ENCODE results near the gene PRMT2. TPM values are rescaled to one million over a fixed set of nuclear protein-coding genes. Genes with fewer than 3 reads are reported as not detected.

The PRMT2 gene
- polyA plus RNA-seq, 4 donors = 55.7 to 77.0 (median 70.6) TPM

DNA sequence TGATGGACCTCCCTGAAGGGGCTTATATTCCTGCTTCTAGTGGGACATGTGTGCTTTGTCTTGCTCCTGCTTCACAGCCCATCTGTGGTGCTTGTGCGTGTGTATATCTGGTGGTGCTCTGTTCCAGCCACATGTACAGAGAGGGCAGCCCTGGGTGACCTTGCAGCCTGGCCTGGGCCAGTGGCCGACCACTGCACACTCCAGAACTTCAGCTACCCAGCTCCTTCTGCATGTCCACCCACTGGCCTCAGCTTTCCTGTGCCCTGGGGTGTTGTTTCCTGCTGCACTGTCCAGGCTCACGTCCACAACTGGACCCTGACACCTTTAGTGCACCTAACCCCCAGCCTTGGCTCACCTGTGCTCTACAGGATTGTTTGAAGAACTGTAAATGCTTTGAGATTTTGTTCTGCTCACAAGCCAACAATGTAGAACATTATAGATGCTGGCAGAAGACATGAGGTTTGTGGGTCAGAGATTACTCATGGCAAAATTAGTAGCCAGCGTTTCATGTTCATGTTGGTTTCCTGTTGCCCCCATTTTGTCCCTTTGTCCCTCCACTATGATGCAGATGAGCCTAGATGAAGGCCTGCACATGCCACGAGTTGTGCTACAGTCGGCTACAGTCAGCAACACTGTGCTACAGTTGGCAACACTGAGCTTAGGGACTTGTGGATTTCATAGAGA is 25.3 kb upstream of the PRMT2 start:
- 73 to 82% (median 80%) methylated on average over 6 of the region's 6 CpGs for WGBS, 3 donors
- DNase-seq = no peak
- no peak overlapping the region for H3K4me3 ChIP-seq (ENCODE audit: low read depth in 1 of 3, low read length in 3 of 3)
- H3K27ac ChIP-seq (ENCODE audit: low read depth in 1 of 3, low read length in 2 of 3) = no peak overlapping the region
- FAIRE-seq = no peak
- peaks cover 0 to 8% of the 10 kb centered on the region in 2 donors for H3K9me3 ChIP-seq (ENCODE audit: control insufficient read depth in 2 of 2, insufficient read depth in 1 of 2, low read depth in 1 of 2, low read length in 1 of 2)
- no peaks in the 10 kb centered on the region for H3K27me3 ChIP-seq (ENCODE audit: control insufficient read depth in 3 of 3, insufficient read depth in 3 of 3, low read length in 3 of 3)
- no peaks in the 10 kb centered on the region for H3K4me1 ChIP-seq (ENCODE audit: control insufficient read depth in 3 of 3, insufficient read depth in 2 of 3, low read depth in 1 of 3, low read length in 2 of 3)
- no peaks in the 10 kb centered on the region for H3K36me3 ChIP-seq (ENCODE audit: control insufficient read depth in 3 of 3, insufficient read depth in 2 of 3, low read depth in 1 of 3, low read length in 3 of 3)

DNA sequence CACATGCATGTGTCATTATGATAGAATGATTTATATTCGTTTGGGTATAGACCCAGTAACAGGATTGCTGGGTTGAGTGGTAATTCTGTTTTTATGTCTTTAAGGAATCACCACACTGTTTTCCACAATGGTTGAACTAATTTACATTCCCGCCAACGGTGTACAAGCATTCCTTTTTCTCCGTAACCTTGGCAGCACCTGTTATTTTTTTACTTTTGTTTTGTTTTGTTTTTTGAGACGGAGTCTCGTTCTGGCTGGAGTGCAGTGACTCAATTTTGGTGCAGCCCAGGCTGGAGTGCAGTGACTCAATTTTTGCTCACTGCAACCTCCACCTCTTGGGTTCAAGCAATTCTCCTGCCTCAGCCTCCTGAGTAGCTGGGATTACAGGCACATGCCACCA is 22.1 kb upstream of the PRMT2 start:
- no peaks in the 10 kb centered on the region for H3K4me1 ChIP-seq (ENCODE audit: control insufficient read depth in 3 of 3, insufficient read depth in 2 of 3, low read depth in 1 of 3, low read length in 2 of 3)
- no peaks in the 10 kb centered on the region for H3K27me3 ChIP-seq (ENCODE audit: control insufficient read depth in 3 of 3, insufficient read depth in 3 of 3, low read length in 3 of 3)
- no peak for DNase-seq
- no peak overlapping the region for H3K4me3 ChIP-seq (ENCODE audit: low read depth in 1 of 3, low read length in 3 of 3)
- H3K27ac ChIP-seq (ENCODE audit: low read depth in 1 of 3, low read length in 2 of 3) = no peak overlapping the region
- peaks cover 0 to 8% of the 10 kb centered on the region in 2 donors for H3K9me3 ChIP-seq (ENCODE audit: control insufficient read depth in 2 of 2, insufficient read depth in 1 of 2, low read depth in 1 of 2, low read length in 1 of 2)
- no peaks in the 10 kb centered on the region for H3K36me3 ChIP-seq (ENCODE audit: control insufficient read depth in 3 of 3, insufficient read depth in 2 of 3, low read depth in 1 of 3, low read length in 3 of 3)
- WGBS, 3 donors = 78 to 89% (median 88%) methylated on average over 6 of the region's 6 CpGs
- FAIRE-seq = no peak

- DNase-seq (no peak), FAIRE-seq (no peak)
- no peak overlapping the region for H3K27ac ChIP-seq (ENCODE audit: low read depth in 1 of 3, low read length in 2 of 3)
- 86 to 96% (median 95%) methylated on average over 2 of the region's 2 CpGs for WGBS, 3 donors
- no peaks in the 10 kb centered on the region for H3K9me3 ChIP-seq (ENCODE audit: control insufficient read depth in 2 of 2, insufficient read depth in 1 of 2, low read depth in 1 of 2, low read length in 1 of 2)
- no peak overlapping the region for H3K4me3 ChIP-seq (ENCODE audit: low read depth in 1 of 3, low read length in 3 of 3)
- no peaks in the 10 kb centered on the region for H3K27me3 ChIP-seq (ENCODE audit: control insufficient read depth in 3 of 3, insufficient read depth in 3 of 3, low read length in 3 of 3)
- no peaks in the 10 kb centered on the region for H3K4me1 ChIP-seq (ENCODE audit: control insufficient read depth in 3 of 3, insufficient read depth in 2 of 3, low read depth in 1 of 3, low read length in 2 of 3)
- H3K36me3 ChIP-seq (ENCODE audit: control insufficient read depth in 3 of 3, insufficient read depth in 2 of 3, low read depth in 1 of 3, low read length in 3 of 3) = no peaks in the 10 kb centered on the region
Measured at GRCh38 chr21:46616050-46616449, 19.4 kb upstream of the PRMT2 start.

DNA sequence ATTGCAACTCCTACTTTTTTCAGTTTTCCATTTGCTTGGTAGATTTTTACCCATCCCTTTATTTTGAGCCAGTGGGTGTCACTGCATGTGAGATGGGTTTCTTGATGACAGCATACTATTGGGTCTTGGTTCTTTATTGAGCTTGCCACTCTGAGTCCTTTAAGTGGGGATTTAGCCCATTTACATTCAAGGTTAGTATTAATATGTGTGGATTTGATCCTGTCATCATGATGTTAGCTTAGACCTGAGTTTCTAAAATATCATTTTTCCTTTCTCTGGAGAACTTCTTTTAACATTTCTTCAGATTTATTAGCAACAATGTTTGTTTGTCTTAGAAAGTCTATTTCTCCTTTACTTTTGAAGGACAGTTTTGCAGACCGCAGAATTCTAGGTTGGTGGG is 18.8 kb upstream of the PRMT2 start:
- Histone ChIP-seq H3K36me3 (ENCODE audit: control insufficient read depth in 3 of 3, insufficient read depth in 2 of 3, low read depth in 1 of 3, low read length in 3 of 3) (no peaks in the 10 kb centered on the region), H3K4me3 (ENCODE audit: low read depth in 1 of 3, low read length in 3 of 3) (no peak overlapping the region), H3K4me1 (ENCODE audit: control insufficient read depth in 3 of 3, insufficient read depth in 2 of 3, low read depth in 1 of 3, low read length in 2 of 3) (no peaks in the 10 kb centered on the region), H3K27ac (ENCODE audit: low read depth in 1 of 3, low read length in 2 of 3) (no peak overlapping the region), H3K9me3 (ENCODE audit: control insufficient read depth in 2 of 2, insufficient read depth in 1 of 2, low read depth in 1 of 2, low read length in 1 of 2) (no peaks in the 10 kb centered on the region), H3K27me3 (ENCODE audit: control insufficient read depth in 3 of 3, insufficient read depth in 3 of 3, low read length in 3 of 3) (no peaks in the 10 kb centered on the region)
- no peak for FAIRE-seq
- 89 to 97% (median 97%) methylated on average over 1 of the region's 1 CpG for WGBS, 3 donors
- DNase-seq = no peak

GRCh38 chr21:46617267-46618051 is 18.0 kb upstream of the PRMT2 start:
- Histone ChIP-seq H3K4me1 (ENCODE audit: control insufficient read depth in 3 of 3, insufficient read depth in 2 of 3, low read depth in 1 of 3, low read length in 2 of 3) (no peaks in the 10 kb centered on the region), H3K9me3 (ENCODE audit: control insufficient read depth in 2 of 2, insufficient read depth in 1 of 2, low read depth in 1 of 2, low read length in 1 of 2) (no peaks in the 10 kb centered on the region), H3K27me3 (ENCODE audit: control insufficient read depth in 3 of 3, insufficient read depth in 3 of 3, low read length in 3 of 3) (no peaks in the 10 kb centered on the region), H3K4me3 (ENCODE audit: low read depth in 1 of 3, low read length in 3 of 3) (no peak overlapping the region), H3K27ac (ENCODE audit: low read depth in 1 of 3, low read length in 2 of 3) (no peak overlapping the region), H3K36me3 (ENCODE audit: control insufficient read depth in 3 of 3, insufficient read depth in 2 of 3, low read depth in 1 of 3, low read length in 3 of 3) (no peaks in the 10 kb centered on the region)
- FAIRE-seq (no peak), DNase-seq (no peak)
- 69 to 75% (median 70%) methylated on average over 6 of the region's 6 CpGs for WGBS, 3 donors

DNA sequence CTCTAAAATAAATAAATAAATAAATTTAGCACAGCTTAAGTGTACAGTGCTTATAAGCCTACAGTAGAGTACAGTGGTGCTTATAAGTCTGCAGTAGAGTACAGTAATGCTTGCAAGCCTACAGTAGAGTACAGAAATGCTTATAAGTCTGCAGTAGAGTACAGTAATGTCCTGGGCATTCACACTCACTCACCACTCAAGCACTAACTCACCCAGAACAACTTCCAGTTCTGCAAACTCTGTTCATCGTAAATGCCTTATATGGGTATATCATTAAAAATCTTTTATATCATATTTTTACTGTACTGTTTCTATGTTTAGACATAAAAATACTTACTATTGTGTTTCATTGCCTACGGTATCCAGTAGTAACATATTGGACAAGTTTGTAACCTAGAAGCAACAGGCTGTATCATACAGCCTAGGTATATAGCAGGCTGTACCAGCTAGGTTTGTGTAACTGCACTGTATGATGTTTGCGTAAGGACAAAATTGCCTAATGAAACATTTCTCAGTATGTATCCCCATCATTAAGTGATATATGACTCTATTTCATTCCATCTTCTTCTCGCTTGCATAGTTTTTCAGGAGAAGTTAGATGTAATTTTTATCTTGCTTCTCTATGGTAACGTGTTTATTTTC is 16.6 kb upstream of the PRMT2 start:
- no peaks in the 10 kb centered on the region for H3K27me3 ChIP-seq (ENCODE audit: control insufficient read depth in 3 of 3, insufficient read depth in 3 of 3, low read length in 3 of 3)
- DNase-seq (no peak), FAIRE-seq (no peak)

DNA sequence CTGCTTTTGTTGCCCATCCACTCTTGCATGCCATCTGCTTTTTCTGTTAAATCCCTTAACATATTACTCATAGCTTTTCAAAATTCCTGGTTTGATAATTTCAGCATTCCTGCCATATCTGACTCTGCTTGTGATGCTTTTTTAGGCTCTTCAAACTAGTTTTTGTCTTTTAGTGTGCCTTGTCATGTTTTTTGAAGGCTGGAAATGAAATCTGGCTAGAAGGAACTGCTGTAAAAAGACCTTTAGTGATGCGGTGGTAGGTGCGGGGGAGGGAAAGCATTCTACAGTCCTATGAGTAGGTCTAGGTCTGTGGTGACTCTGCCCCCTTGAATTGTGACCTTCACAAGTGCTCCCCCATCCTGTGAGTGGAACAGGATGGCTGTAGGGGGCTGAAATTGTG is 15.6 kb upstream of the PRMT2 start:
- H3K4me3 ChIP-seq (ENCODE audit: low read depth in 1 of 3, low read length in 3 of 3) = no peak overlapping the region
- H3K4me1 ChIP-seq (ENCODE audit: control insufficient read depth in 3 of 3, insufficient read depth in 2 of 3, low read depth in 1 of 3, low read length in 2 of 3) = no peaks in the 10 kb centered on the region
- H3K27me3 ChIP-seq (ENCODE audit: control insufficient read depth in 3 of 3, insufficient read depth in 3 of 3, low read length in 3 of 3) = no peaks in the 10 kb centered on the region
- WGBS, 3 donors = 90 to 93% (median 93%) methylated on average over 2 of the region's 2 CpGs
- DNase-seq (no peak), FAIRE-seq (no peak)
- peak overlapping the region in 1 of 3 donors; percentile 34 for H3K27ac ChIP-seq (ENCODE audit: low read depth in 1 of 3, low read length in 2 of 3)
- no peaks in the 10 kb centered on the region for H3K9me3 ChIP-seq (ENCODE audit: control insufficient read depth in 2 of 2, insufficient read depth in 1 of 2, low read depth in 1 of 2, low read length in 1 of 2)
- no peaks in the 10 kb centered on the region for H3K36me3 ChIP-seq (ENCODE audit: control insufficient read depth in 3 of 3, insufficient read depth in 2 of 3, low read depth in 1 of 3, low read length in 3 of 3)

More for the DNA sequence above, 16.6 kb upstream of the PRMT2 start:
- no peak overlapping the region for H3K4me3 ChIP-seq (ENCODE audit: low read depth in 1 of 3, low read length in 3 of 3)
- no peak overlapping the region for H3K27ac ChIP-seq (ENCODE audit: low read depth in 1 of 3, low read length in 2 of 3)
- H3K9me3 ChIP-seq (ENCODE audit: control insufficient read depth in 2 of 2, insufficient read depth in 1 of 2, low read depth in 1 of 2, low read length in 1 of 2) = no peaks in the 10 kb centered on the region
- 90 to 98% (median 90%) methylated on average over 5 of the region's 5 CpGs for WGBS, 3 donors
- no peaks in the 10 kb centered on the region for H3K36me3 ChIP-seq (ENCODE audit: control insufficient read depth in 3 of 3, insufficient read depth in 2 of 3, low read depth in 1 of 3, low read length in 3 of 3)
- no peaks in the 10 kb centered on the region for H3K4me1 ChIP-seq (ENCODE audit: control insufficient read depth in 3 of 3, insufficient read depth in 2 of 3, low read depth in 1 of 3, low read length in 2 of 3)

DNA sequence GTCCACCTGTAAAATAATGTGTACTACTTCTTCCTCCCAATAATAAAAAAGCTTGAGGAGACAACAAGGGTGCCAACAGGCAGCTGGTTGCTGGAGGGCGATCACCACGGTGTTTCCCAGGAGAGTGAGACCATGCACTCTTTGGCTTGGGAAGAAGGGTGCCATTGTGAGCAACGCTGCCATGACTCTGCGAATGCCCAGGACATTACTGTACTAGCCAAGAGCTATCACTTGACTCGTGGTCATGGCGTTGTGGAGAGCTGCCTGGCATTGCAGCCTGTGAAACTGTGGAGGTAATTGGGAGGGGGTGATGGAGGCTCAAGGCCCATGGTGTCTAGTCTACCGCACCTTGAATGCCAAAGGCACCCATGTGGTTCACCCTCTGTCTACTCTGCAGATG is 14.6 kb upstream of the PRMT2 start:
- FAIRE-seq = no peak
- WGBS, 3 donors = 90 to 92% (median 91%) methylated on average over 7 of the region's 7 CpGs
- Histone ChIP-seq H3K36me3 (ENCODE audit: control insufficient read depth in 3 of 3, insufficient read depth in 2 of 3, low read depth in 1 of 3, low read length in 3 of 3) (no peaks in the 10 kb centered on the region), H3K27me3 (ENCODE audit: control insufficient read depth in 3 of 3, insufficient read depth in 3 of 3, low read length in 3 of 3) (no peaks in the 10 kb centered on the region), H3K4me3 (ENCODE audit: low read depth in 1 of 3, low read length in 3 of 3) (no peak overlapping the region), H3K4me1 (ENCODE audit: control insufficient read depth in 3 of 3, insufficient read depth in 2 of 3, low read depth in 1 of 3, low read length in 2 of 3) (no peaks in the 10 kb centered on the region), H3K9me3 (ENCODE audit: control insufficient read depth in 2 of 2, insufficient read depth in 1 of 2, low read depth in 1 of 2, low read length in 1 of 2) (peaks cover 0 to 9% of the 10 kb centered on the region in 2 donors), H3K27ac (ENCODE audit: low read depth in 1 of 3, low read length in 2 of 3) (peak overlapping the region in 1 of 3 donors; percentile 47)
- DNase-seq = no peak

Data from small intestine (tissue), 7 donors.